Choroid plexus epithelial cell (primary cell): ENCODE data around the gene ANKRD29.
A peak's percentile ranks its signal among the peaks of the same experiment; 100 is the strongest.

ENCODE experiments used
- DNase-seq: peaks from one replicate; pipeline ENCODE4 v3.0.0-alpha.2; 2010; ENCODE audit warnings: low read depth
- H3K4me3 ChIP-seq: 2 replicates; pipeline ENCODE4 v1.5.1; 2011; ENCODE audit warnings: low read depth, mild to moderate bottlenecking, control low read depth, low read length, moderate library complexity
- TF ChIP-seq, protein P1 (sequence below): conservative IDR thresholded peaks from 2 replicates; pipeline ENCODE4 v1.5.1; 2011; ENCODE audit warnings: low read depth, mild to moderate bottlenecking, control low read depth, inconsistent platforms, low read length, moderate library complexity

The ANKRD29 gene

DNA sequence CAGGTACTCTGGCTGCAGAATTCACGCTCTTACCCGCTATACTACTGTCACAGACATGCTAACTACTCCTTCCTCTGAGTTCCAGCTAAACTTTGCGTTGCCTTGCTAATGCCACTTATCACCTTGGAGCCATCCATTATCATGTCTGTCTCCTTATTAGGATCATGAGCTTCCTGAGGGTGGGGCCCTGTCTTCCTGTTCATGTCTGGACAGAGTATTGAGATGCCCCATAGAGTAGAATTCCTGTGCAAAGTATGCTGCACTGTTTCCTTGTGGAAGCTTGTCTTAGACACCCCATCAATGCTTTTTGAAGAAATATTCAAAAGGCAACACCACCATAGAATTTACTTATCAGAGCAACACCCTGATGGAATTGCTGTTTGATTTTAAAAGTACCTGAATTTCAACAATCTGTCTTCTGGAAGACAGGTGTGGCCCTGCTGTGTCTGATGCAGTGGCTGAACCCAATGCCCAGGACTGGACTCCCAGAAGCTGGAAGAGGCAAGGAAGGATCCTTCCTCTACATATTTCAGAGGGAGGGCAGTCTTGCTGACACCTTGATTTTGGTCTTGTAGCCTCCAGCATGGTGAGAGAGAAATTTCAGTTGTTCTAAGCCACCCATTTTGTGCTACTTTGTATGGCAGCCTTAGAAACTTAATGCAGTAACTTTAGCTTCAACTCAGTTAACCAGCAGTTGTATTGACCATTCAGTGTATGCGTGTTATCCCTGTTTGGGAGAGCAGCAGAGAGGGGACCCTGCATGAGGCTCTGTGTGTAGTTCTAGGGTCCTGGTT, 32.1 kb upstream of the ANKRD29 start:
- no peak overlapping the region for H3K4me3 ChIP-seq
- TF ChIP-seq, protein P1, sequence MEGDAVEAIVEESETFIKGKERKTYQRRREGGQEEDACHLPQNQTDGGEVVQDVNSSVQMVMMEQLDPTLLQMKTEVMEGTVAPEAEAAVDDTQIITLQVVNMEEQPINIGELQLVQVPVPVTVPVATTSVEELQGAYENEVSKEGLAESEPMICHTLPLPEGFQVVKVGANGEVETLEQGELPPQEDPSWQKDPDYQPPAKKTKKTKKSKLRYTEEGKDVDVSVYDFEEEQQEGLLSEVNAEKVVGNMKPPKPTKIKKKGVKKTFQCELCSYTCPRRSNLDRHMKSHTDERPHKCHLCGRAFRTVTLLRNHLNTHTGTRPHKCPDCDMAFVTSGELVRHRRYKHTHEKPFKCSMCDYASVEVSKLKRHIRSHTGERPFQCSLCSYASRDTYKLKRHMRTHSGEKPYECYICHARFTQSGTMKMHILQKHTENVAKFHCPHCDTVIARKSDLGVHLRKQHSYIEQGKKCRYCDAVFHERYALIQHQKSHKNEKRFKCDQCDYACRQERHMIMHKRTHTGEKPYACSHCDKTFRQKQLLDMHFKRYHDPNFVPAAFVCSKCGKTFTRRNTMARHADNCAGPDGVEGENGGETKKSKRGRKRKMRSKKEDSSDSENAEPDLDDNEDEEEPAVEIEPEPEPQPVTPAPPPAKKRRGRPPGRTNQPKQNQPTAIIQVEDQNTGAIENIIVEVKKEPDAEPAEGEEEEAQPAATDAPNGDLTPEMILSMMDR: no peak
- DNase-seq: no peak

DNA sequence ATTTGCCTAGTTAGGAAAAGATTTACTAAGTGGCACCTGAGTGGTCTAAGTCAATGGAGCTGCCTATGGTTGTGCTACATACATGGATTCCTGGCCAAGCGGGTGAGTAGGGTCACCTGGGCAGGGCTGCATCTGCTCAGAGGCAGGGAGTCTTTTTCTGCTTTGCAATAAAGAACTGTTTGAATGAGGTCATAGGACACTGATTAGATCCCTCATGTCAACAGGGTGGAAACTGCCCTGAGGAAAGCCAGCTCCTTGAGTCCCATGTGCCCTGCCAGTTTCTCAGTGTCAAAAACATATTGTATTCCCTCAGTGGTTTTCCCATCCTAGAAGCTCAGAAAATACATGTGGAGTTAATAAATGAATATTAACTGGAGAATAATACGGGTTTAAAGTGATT, 31.1 kb upstream of the ANKRD29 start:
- DNase-seq: no peak
- TF ChIP-seq, protein P1: no peak
- no peak overlapping the region for H3K4me3 ChIP-seq

DNA sequence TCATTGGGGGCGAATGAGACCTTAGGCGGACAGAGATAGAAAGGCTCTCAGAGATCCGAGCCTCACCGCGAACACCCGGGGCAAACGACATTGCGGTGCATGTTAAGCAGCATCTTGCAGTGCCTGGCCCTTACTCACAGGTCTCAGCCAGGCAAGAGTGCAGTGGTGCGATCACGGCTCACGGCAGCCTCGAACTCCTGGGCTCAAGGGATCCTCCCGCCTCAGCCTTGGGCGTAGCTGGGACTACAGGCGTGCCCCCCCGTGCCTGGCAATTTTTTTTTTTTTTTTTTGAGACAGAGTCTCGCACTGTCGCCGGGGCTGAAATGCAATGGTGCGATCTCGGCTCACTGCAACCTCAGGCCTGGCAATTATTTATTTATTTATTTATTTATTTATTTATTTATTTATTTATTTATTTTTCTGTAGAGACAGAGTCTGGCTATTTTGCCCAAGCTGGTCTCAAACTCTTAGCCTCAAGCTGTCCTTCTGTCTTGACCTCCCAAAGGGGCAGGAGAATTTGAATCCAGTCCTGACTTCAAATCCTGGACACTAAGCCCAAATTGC, 27.9 kb upstream of the ANKRD29 start:
- no peak for DNase-seq
- TF ChIP-seq, protein P1: no peak
- no peak overlapping the region for H3K4me3 ChIP-seq

DNA sequence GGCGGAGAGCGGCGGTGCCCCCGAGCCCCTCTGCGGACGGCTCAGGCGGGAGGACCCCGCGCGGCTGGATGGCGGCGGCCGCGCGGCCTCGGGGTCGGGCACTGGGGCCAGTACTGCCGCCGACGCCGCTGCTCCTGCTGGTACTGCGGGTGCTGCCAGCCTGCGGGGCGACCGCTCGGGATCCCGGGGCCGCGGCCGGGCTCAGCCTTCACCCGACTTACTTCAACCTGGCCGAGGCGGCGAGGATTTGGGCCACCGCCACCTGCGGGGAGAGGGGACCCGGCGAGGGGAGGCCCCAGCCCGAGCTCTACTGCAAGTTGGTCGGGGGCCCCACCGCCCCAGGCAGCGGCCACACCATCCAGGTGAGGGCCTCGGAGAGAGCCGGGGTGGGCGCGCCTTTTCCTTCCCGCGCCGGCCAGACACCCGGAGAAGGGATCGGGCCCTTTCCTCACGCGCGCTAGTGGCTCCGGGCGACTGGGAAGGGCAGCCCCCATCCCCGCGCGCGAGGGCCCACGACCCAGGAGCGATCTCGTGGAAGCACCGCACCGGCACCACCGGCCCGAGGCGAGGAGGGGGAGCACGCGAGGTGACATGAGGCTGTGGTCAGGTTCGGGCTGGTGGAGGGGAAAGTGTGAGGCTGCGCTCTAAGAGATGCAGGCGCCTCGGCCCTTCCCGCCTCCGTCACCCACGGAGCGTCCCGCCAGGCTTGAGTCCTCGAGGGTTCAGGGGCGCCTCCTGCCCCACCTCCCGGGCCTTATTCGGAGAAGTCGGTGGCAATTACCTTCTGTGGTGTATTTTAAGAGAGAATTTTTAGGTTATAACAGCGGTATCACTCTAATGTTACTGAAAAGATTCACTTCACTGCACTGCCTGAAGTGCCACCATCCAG, 27.1 kb upstream of the ANKRD29 start:
- no peak for DNase-seq
- TF ChIP-seq, protein P1: no peak
- peak overlapping the region; percentile 44 for H3K4me3 ChIP-seq

DNA sequence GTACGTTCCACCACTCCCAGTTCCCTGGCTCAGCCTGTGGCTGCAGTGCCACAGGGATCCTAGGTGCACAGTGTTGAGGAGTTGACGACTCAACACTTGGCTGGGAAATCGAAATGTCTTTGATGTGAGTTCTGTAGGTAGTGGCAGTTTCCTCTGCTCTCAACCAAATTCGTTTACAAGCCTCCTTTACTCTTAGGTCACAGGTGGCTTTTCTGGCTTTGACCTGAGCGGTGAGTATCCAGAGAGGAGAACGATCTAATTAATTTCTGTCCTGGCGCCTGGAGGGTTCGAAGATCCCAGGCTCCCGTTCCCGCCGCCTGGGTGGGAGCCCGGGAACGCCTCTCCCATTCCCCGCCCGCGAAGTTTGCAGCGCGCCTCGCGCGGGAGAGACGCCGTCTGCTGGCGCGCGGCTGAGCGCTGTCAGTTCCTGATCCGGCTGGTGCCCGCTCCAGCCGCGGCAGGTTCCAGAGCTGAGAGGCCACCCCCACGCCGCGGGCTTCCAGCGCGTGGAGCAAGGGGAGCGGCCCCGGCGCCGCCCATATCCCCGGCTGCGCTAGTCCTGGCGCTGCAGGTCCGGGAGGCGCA, 26.4 kb upstream of the ANKRD29 start, which contains the start of gene LAMA3:
TSS of gene LAMA3 (plus strand) at position 423 of the 585 bp plus-strand sequence. CDS start 231 bp downstream, outside the sequence.
- DNase-seq: peak; percentile 18
- TF ChIP-seq, protein P1: no peak
- peak within 1 kb of the TSS; percentile 44 for H3K4me3 ChIP-seq

GRCh38 chr18:23688528-23688927, 25.8 kb upstream of the ANKRD29 start:
- H3K4me3 ChIP-seq: no peak overlapping the region

More at GRCh38 chr18:23688528-23688927, 25.8 kb upstream of the ANKRD29 start:
- TF ChIP-seq, protein P1: no peak
- DNase-seq: no peak
